ENCODE results near the gene PRKN. TPM values are rescaled to one million over a fixed set of nuclear protein-coding genes. Genes with fewer than 3 reads are reported as not detected.

PRKN gene
- total RNA-seq, 1 experiment from 2014 or later: 2.0 TPM

DNA sequence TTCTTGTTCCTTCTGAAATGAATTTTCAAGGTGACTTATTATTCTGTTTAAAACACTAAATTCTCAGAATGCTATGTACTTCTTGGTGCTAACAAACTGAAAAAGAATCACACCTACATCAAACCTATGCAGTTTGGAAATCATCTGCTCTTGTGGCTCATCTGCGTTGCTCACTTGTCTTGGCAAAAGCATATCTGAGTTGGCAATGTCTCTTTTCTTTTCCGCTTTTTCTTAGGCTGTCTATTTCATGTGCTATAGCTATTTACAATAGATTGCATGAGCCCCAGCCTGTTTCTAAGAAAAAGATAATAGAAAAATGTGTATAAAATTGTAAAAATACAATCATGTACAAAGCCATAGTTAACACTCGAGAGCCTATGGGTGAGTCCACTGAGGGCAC lies 1104.8 kb downstream of the PRKN start:
- Histone ChIP-seq H3K18ac (ENCODE audit: insufficient read length, low read depth, low read length) (no peak overlapping the region), H2BK5ac (ENCODE audit: insufficient read length, low read length) (no peak overlapping the region), H3K27ac (ENCODE audit: insufficient read length, low read depth, low read length) (no peak overlapping the region), H2AK5ac (ENCODE audit: insufficient read length, low read length) (no peak overlapping the region), H3K9ac (ENCODE audit: extremely low read depth, insufficient read length, low read length) (no peak overlapping the region), H3K4me2 (ENCODE audit: insufficient read depth, insufficient read length, low read length) (no peak overlapping the region), H4K91ac (ENCODE audit: insufficient read length, low read depth, low read length) (no peak overlapping the region), H3K79me1 (ENCODE audit: insufficient read depth, low read depth, low read length, poor library complexity, severe bottlenecking) (no peaks in the 10 kb centered on the region), H2AFZ (ENCODE audit: low read length) (no peak overlapping the region), H2BK20ac (ENCODE audit: low read depth, low read length, poor library complexity, severe bottlenecking) (no peak overlapping the region), H2BK12ac (ENCODE audit: insufficient read length, low read depth, low read length) (no peak overlapping the region), H3T11ph (ENCODE audit: low read length) (no peak overlapping the region), H3K23ac (ENCODE audit: insufficient read length, low read depth, low read length) (no peak overlapping the region), H3K27me3 (ENCODE audit: insufficient read depth, low read length) (no peaks in the 10 kb centered on the region), H3K23me2 (ENCODE audit: insufficient read length, low read depth, low read length, poor library complexity, severe bottlenecking) (no peaks in the 10 kb centered on the region), H3K4ac (ENCODE audit: low read depth, low read length) (no peak overlapping the region), H4K5ac (ENCODE audit: insufficient read length, low read depth, low read length) (no peak overlapping the region), H3K56ac (ENCODE audit: insufficient read length, low read depth, low read length) (no peak overlapping the region), H3K14ac (ENCODE audit: insufficient read depth, low read length) (no peak overlapping the region), H2BK15ac (ENCODE audit: low read depth, low read length) (no peak overlapping the region), H4K8ac (replicated peaks; ENCODE audit: insufficient read length, low read depth, low read length) (no peak overlapping the region), H3K4me1 (ENCODE audit: insufficient read depth, low read length) (no peaks in the 10 kb centered on the region), H3K79me2 (ENCODE audit: insufficient read depth, low read length) (no peaks in the 10 kb centered on the region), H3K9me3 (ENCODE audit: control insufficient read depth, low read depth, low read length) (peaks cover 8% of the 10 kb centered on the region), H4K20me1 (ENCODE audit: control insufficient read depth, insufficient read depth, insufficient read length) (no peaks in the 10 kb centered on the region), H2BK120ac (ENCODE audit: low read depth, low read length, poor library complexity, severe bottlenecking) (no peak overlapping the region)
- Mint-ChIP-seq H3K27ac (no peak overlapping the region), H3K4me3 (no peak overlapping the region), H3K27me3 (ENCODE audit: low read depth) (peaks cover 4% of the 10 kb centered on the region), H3K36me3 (ENCODE audit: insufficient read depth in 1 of 3, low read depth in 3 of 3) (no peaks in the 10 kb centered on the region), H3K4me1 (peaks cover 2 to 3% of the 10 kb centered on the region in 2 experiments; a peak in 1 of 4 replicates), H3K9me3 (peaks cover 8 to 10% of the 10 kb centered on the region in 2 experiments; a peak in 3 of 5 replicates)
- no peak for DNase-seq
- no peak for TF ChIP-seq CTCF (conservative IDR thresholded peaks at IDR 0.05)
- no CpG with 5 or more reads among the region's 3 CpGs for WGBS (ENCODE audit: extremely low coverage, insufficient read length, low lambda C conversion rate)
